GM18870 (cell line): Measurements from ENCODE around the gene PDK2.
"Not testable (repeated sequence)": the region's sequence is repeated elsewhere in the genome, so short reads cannot be mapped to it uniquely, and the experiment has no call there.

Experiments
- ATAC-seq: cut with Tn5 transposase; IDR thresholded peaks from one replicate; pipeline ENCODE4 v1.9.1; 2021; ENCODE audit warnings: moderate library complexity; ENCODE audit not compliant: unreplicated experiment

Gene PDK2

GRCh38 chr17:50058296-50058953 is 36.7 kb upstream of the PDK2 start:
- ATAC-seq: no peak

- ATAC-seq: no peak
Observed at GRCh38 chr17:50059256-50059655, 35.9 kb upstream of the PDK2 start.

GRCh38 chr17:50059759-50060273 is 35.3 kb upstream of the PDK2 start:
- no peak for ATAC-seq

GRCh38 chr17:50060951-50061712 is 34.0 kb upstream of the PDK2 start:
- ATAC-seq: no peak

- not testable (repeated sequence) for ATAC-seq
Observed at GRCh38 chr17:50061713-50062045, 33.5 kb upstream of the PDK2 start.

- ATAC-seq: no peak
Observed at GRCh38 chr17:50062293-50063243, 32.6 kb upstream of the PDK2 start.

GRCh38 chr17:50063561-50064252 is 31.4 kb upstream of the PDK2 start:
- no peak for ATAC-seq

GRCh38 chr17:50064253-50065001 is 30.7 kb upstream of the PDK2 start:
- ATAC-seq: no peak

- ATAC-seq: no peak
Observed at GRCh38 chr17:50065056-50065455, 30.1 kb upstream of the PDK2 start.

GRCh38 chr17:50066995-50067394 is 28.2 kb upstream of the PDK2 start:
- no peak for ATAC-seq

GRCh38 chr17:50067996-50068395 is 27.2 kb upstream of the PDK2 start:
- no peak for ATAC-seq

GRCh38 chr17:50070908-50071680 is 24.1 kb upstream of the PDK2 start:
- no peak for ATAC-seq

GRCh38 chr17:50071692-50072091 is 23.5 kb upstream of the PDK2 start:
- ATAC-seq: no peak

GRCh38 chr17:50072130-50072529 is 23.0 kb upstream of the PDK2 start:
- ATAC-seq: no peak

GRCh38 chr17:50072925-50073324 is 22.2 kb upstream of the PDK2 start:
- ATAC-seq: no peak

GRCh38 chr17:50074227-50074626 is 20.9 kb upstream of the PDK2 start:
- no peak for ATAC-seq

GRCh38 chr17:50075446-50076032 is 19.6 kb upstream of the PDK2 start:
- no peak for ATAC-seq

GRCh38 chr17:50076221-50076590 is 18.9 kb upstream of the PDK2 start:
- no peak for ATAC-seq
